HG03103 (cell line): ENCODE measurements around the gene SIMC1.
A peak's percentile ranks its signal among the peaks of the same experiment; 100 is the strongest.
"Not testable (repeated sequence)": the region's sequence is repeated elsewhere in the genome, so short reads cannot be mapped to it uniquely, and the experiment has no call there.

Experiments used
- ATAC-seq: cut with Tn5 transposase; IDR thresholded peaks from one replicate; pipeline ENCODE4 v1.9.1; 2021; ENCODE audit warnings: low read depth; ENCODE audit not compliant: unreplicated experiment

SIMC1 gene

DNA sequence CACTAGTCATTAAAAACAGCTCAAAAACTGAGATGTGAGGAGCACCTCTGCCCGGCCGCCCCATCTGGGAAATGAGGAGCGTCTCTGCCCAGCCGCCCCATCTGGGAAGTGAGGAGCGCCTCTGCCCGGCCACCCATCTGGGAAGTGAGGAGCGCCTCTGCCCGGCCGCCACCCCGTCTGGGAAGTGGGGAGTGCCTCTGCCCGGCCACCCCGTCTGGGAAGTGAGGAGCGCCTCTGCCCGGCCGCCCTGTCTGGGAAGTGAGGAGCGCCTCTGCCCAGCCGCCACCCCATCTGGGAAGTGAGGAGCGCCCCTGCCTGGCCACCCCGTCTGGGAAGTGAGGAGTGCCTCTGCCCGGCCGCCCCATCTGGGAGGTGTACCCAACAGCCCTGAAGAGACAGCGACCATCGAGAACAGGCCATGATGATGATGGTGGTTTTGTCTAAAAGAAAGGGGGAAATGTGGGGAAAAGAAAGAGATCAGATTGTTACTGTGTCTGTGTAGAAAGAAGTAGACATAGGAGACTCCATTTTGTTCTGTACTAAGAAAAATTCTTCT, 23.7 kb upstream of the SIMC1 start:
- not testable (repeated sequence) for ATAC-seq

DNA sequence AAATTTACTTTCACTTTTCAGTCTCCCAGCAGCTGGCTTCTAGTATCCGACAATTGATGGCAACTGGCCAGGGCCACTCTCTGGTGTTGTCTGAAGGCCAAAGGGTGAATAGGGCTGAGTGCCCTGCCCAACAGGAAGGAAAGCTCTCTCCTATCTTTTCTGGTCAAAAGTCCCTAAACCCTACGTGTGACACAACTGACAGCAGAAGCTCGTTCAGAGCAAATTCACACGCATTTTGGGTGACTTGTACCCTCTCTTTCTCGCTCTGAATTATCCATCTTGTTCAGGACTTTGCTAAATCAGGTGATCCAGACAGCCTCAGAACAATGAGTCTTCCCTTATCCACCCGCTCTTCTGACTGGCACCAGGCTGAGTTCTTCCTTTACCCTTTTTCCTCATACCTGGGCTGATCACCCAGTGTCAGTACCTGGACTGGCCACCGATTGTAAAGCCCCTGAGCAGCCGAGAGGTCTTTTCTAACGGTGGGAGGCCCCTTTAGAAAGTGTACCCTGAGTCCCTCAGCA, 21.8 kb upstream of the SIMC1 start:
- ATAC-seq, result not testable (repeated sequence)

DNA sequence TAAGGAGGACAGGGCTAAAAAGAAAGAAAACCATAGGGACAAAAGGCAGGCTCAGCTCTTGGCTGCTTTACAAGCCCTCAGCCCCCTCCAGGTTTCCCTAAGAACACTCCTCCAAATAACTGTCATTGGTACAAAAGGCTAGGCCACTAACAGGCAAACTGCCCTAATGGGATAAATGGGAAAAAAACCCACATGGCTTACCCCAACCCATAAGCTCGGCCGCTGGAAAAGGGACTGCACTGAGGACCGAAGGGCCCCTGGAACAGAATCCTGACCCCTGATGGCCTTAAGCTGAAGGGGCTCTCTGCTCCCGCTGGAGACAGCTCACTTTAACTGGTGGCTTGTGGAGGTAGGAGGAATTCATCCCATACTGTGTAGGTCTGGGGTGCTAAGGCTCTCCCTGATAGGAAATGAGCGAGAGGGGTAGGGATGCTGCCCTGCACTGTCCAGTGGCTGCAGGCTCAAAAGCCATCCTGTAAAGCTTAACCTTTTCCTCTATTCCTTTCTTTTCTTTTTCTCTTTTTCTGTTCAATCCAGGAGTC, 21.0 kb upstream of the SIMC1 start:
- not testable (repeated sequence) for ATAC-seq

DNA sequence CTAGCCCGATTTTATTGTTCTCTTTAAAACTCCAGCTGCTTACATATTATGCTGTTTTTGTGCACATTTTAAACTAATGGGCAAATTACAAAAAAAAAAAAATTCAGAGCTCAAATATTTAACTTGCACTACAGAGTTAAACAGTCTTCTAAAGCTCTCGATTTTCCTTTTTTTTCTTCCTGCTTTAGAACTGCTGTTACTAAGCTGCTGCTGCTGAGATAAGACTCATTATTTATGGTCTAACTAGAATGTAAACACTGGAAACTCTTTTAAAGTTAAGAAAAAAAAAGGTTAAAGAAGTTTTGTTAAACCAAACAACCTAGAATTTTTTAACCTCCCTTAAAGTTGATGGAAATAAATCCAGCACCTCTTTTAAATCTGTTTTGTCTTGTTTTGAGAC, 20.5 kb upstream of the SIMC1 start:
- not testable (repeated sequence) for ATAC-seq

DNA sequence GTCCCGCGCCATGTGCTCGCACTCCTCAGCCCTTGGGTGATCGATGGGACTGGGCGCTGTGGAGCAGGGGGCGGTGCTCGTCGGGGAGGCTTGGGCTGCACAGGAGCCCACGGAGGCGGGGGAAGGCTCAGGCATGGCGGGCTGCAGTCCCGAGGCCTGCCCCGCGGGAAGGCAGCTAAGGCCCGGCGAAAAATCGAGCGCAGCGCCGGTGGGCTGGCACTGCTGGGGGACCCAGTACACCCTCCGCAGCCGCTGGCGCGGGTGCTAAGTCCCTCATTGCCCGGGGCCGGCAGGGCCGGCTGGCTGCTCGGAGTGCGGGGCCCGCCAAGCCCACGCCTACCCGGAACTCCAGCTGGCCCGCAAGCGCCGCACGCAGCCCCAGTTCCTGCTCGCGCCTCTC, 16.2 kb upstream of the SIMC1 start:
- not testable (repeated sequence) for ATAC-seq

DNA sequence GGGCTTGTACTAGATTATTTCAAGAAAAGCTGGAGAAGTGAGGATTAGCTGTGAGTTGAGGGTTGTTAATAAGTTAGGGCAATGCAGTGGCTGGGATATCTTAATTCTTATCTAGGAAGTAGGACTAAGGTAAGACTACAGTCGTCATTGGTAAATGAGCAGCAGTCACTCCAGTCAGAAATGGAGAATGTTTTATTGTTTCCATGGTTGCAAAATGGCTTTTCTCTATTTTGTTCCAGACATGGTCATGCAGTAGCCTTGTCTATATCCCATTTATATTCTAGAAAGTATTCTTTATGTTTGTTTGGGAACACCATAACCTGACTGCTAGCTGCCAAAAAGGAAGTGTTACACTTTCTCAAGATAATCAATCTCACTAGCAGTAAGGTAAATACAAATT, 9.9 kb upstream of the SIMC1 start:
- not testable (repeated sequence) for ATAC-seq

DNA sequence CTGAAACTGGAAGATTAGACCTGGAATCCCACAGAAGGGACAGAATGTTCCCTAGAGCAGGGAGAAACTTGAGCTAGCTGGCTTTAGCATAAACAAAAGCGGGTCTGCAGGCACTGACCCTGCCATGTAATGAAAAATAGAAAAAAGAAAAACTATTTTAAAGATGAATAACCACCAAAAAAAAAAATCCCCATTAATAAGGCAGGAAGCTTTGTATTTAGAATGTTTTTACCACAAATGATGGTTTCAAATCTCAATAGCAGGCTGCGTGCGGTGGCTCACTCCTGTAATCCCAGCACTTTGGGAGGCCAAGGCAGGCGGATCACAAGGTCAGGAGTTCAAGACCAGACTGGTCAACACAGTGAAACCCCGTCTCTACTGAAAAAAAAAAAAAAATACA, 5.0 kb upstream of the SIMC1 start:
- ATAC-seq, result not testable (repeated sequence)

DNA sequence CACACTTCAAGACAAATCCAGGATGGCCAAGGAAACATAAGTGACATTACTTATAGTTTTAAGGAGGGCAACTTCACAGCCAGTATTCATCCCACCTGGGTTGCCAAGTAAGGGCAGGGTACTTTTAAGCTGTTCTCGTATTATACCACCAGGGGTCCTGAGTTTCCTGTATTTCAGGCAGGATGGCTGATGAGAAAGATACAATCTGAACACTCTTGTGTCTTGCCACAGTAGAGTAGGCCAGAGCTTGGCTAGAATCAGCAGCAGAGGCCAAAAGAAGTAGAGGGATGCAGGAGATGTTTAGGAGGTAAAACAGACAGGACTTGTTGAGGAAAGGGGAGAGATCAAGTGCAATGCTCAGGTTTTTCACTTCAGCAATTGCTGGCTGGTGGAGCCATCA, 3.1 kb upstream of the SIMC1 start:
- ATAC-seq, result peak; percentile 32

DNA sequence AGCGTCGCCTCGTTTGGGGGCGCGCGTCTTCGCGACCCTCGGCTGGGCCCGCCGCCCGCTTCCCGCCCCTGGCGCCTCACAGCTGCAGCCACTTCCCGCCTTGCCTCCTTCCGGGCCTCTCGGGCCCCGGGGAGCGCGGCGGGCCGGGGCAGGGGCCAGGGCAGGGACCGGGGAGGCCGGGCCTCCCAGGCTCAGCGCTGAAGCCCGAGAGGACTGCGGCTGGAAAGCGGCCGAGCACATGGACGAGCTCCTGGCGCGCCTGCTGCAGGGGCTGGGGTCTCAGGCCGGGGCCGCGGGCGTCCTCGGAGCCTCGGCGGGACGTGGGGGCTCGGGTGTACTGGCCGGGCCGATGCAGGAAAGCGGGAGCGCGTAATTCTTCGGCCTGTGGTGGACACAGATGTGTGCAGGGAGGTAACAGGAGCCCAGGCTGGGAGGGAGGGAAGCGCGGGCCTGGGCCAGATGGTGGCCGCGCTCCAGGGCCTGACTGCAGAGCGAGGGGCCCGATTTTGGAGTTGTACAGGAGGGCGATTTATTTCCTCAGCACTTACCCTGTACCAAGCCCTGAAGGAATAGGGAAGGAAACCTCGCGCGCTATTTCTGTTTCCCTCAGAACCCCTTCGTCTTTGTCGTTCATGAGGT, 540 bp downstream of the SIMC1 start:
- ATAC-seq, result peak; percentile 26

DNA sequence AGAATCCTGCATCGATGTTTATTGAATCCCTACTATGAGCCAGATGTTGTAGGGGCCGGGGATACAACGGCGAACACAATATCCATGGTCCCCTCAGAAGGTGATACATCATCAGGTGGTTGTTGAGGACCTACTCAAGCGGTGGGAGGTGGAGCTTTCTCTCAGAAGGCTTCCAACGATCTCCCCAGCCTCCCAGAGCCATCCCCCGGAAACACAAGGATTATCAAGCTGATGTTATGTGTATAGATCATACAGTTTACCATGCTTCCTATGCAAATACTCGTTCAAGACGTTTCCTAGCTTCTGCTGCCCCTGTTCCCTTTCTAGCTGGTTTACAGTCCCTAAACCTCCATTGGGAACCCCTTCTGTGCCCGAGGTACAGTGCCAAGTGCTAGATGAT, 1.1 kb downstream of the SIMC1 start:
- not testable (repeated sequence) for ATAC-seq

DNA sequence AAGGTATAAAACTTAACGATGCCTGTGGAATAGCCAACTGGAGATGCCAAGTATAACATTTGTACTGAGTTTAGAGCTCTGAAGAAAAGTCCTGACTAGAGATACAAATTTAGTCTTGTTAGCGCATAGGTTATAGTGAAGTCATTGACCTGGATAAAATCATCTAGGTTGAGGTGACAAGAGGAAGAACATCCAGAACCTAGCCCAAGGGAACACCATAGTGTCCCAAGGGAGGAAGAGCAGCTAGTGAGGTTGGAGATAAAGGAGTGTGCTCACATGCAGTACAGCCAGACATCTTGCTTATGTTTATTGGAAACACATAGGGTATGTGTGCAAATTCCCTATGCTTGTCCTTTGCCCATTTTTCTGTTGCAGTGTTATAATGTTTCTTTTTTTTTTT, 6.1 kb downstream of the SIMC1 start:
- ATAC-seq, result not testable (repeated sequence)

DNA sequence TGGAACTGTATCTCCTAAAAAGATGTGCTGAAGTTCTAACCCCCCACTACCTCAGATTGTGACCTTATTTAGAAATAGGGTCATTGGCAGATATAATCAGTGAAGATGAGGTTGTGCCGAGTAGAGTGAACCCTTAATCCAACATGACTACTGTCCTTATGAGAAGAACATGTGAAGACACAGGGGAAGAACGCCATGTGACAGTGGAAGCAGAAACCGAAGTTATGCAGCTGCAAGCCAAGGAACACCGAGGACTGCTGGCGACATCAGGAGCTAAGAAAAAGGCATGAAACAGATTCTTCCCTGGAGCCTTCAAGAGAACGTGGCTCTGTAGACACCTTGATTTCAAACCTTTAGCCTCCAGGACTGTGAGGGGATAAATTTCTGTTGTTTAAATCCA, 6.8 kb downstream of the SIMC1 start:
- not testable (repeated sequence) for ATAC-seq

DNA sequence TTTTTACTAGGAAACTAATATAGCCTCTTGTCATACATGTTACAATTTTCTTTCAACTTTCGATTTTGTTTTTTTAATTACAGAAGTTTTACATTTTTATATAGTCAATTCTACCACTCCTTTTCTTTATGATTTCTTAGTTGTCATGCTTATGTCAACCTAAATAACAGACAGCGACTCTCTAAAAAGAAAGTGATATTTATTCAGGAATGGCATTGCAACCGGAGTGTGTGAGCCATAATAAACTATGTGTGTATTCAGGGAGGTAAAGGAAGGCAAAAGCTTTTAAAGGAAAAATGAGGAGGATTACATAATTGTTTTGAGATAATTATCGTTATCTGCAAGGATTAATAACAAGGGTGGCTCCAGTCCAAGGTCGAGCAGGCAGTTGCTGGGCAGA, 7.3 kb downstream of the SIMC1 start:
- not testable (repeated sequence) for ATAC-seq

DNA sequence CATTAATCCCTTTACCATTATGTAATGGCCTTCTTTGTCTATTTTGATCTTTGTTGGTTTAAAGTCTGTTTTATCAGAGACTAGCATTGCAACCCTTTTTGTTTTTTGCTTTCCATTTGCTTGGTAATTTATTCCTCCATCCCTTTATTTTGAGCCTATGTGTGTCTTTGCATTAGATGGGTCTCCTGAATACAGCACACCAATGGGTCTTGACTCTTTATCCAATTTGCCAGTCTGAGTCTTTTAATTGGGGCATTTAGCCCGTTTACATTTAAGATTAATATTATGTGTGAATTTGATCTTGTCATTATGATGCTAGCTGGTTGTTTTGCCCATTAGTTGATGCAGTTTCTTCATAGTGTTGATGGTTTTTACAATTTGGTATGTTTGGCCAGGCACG, 12.5 kb downstream of the SIMC1 start:
- not testable (repeated sequence) for ATAC-seq

DNA sequence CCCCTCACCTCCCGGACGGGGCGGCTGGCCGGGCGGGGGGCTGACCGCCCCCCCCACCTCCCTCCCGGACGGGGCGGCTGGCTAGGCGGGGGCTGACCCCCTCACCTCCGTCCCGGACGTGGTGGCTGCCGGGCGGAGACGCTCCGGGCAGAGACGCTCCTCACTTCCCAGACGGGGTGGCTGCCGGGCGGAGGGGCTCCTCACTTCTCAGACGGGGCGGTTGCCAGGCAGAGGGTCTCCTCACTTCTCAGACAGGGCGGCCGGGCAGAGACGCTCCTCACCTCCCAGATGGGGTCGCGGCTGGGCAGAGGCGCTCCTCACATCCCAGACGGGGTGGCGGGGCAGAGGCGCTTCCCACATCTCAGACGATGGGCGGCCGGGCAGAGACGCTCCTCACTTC, 13.9 kb downstream of the SIMC1 start:
- not testable (repeated sequence) for ATAC-seq

DNA sequence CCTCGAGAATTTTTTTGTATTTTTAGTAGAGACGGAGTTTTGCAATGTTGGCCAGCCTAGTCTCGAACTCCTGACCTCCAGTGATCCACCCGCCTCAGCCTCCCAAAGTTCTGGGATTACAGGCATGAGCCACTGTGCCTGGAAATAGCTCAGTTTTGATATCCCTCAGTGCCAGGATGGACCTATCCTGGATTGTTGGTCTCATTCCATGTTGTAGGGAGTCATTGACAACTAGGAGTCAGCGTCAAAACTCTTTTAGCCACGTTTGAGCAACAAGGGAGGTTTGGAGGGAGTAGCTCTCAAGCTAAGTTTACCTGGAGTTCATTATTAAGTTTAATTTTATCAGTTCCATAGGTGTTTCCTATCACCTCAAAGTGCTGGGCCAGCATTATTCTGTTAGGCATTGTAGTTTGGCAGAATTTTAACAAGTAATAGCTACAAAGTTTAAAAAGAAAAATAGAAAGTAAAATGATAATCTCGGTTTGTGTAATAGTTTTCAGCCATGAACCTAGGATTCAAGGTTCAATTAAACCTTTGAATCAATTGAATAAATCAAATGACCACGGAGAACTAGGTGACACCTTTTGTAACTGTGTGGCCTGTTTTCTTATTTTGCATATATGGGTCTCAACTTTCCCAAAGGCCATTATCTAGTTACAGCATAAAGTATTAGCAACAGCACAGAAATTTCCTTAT, 15.3 kb downstream of the SIMC1 start:
- not testable (repeated sequence) for ATAC-seq

DNA sequence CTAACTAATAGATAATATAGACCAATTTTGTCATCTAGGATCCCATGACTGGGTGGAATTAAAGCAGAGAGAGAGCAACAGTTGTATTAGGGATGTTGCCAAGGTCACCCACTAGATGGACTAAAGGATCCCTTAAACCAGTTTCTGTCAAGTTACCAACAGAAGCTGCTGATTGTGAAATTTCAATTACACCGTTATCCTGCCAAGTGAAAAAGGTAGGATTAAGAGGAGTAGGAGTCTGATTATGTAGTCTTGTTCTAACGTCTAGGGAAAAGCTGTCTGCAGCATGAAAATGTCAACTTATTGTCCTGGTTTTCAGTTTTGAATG, 15.8 kb downstream of the SIMC1 start:
- ATAC-seq, result not testable (repeated sequence)

DNA sequence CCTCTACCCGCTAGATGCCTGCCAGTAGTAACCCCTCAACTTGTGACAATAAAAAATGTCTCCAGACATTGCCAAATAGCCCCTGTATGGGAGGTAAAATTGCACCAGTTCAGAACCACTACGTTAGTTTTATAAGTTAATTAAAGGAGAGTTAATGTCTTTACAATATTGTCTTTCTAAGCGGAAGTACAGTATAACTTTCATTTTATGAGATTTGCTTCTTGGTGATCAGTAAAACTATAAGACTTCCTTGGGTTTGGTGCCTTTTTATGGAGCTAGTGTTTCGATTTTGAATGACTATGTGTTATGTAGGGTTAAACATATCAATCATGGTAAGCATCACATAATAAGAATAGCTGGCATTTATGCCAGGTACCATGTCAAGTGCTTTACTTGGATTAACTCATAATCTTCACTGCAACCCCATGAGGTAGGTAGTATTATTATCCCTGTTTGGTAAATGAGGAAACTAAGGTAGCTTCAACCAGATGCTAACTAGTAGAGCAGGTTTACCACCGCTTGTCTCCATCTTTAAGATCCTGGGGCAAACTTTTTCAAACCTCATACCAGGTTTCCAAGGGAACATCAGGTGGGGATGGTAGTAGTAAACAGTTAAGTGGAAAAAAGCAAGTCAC, 19.8 kb downstream of the SIMC1 start:
- not testable (repeated sequence) for ATAC-seq

DNA sequence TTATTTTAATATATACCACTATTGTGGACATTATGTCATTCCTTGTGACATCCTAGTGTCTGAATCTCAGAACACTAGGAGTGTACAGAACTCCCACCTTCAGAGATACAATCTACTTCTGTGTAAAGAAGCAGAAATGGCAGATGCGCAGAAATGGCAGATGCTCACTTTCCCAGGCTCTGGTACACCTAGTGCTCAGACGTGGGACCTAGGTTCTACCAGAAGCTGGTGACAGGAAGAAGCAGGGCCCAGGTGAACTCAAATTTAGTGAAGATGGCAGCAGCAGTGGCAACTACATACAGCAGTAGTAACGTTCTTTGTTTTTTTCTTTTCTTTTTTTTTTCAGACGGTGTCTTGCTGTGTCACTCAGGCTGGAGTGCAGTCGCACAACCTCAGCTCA, 22.5 kb downstream of the SIMC1 start:
- not testable (repeated sequence) for ATAC-seq

DNA sequence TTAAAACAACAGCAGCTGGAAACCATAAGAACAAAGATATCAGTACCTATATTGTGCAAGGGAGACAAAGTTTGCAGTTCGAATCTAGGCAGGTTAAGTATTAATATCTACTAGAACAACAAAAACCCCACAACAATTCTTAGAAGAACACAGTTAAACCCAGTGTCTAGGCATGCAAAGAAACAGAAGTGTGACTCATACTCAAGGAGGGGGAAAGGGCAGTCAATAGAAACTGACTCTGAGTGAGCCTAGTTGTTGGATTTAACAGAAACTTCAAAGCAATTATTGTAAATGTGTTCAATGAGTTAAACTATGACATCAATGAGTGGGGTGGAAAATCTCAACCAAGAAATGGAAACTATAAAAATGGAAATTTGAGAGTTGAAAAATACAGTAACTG, 28.2 kb downstream of the SIMC1 start:
- ATAC-seq, result not testable (repeated sequence)

DNA sequence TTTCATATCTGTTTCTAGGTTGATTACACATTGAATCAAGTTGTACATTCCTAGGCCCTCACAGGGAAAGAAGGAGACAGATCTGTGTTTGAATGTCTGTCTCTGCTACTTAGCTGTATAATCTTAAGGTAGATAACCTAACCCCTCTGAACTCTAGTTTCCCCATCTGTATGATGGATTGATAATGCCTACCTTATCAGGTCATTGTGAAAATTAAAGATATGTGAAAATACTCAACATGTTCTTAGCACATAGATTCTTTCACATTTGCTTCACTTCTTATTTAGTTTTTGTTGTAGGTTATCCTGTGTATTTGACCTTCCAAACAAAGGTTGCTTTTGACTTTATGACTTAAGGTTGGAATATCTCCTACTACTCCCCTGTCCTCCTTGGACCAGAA, 50.8 kb downstream of the SIMC1 start:
- ATAC-seq, result not testable (repeated sequence)
